PC-3 (cell line): ENCODE data around the gene MLLT11.
A peak's percentile ranks its signal among the peaks of the same experiment; 100 is the strongest.

Experiments used
- CTCF ChIP-seq: fragments of 300-600 bp; sonication (generic); conservative IDR thresholded peaks from 2 replicates; pipeline ENCODE4 v1.5.1; 2017; ENCODE audit warnings: antibody characterized with exemption, low read depth, mild to moderate bottlenecking, low read length
- EZH2 ChIP-seq: fragments of 300-600 bp; sonication (generic); IDR thresholded peaks from one replicate; pipeline ENCODE4 v1.6.1; 2017; ENCODE audit warnings: antibody characterized with exemption, mild to moderate bottlenecking, low read length; ENCODE audit not compliant: unreplicated experiment

GRCh38 chr1:151048645-151049032 lies 11.6 kb upstream of the MLLT11 start:
- peak; percentile 18; the same call in 1 of the 2 replicates for TF ChIP-seq CTCF
- no peak for TF ChIP-seq EZH2
